ENCODE data around the gene FNDC1.

FNDC1 gene

DNA sequence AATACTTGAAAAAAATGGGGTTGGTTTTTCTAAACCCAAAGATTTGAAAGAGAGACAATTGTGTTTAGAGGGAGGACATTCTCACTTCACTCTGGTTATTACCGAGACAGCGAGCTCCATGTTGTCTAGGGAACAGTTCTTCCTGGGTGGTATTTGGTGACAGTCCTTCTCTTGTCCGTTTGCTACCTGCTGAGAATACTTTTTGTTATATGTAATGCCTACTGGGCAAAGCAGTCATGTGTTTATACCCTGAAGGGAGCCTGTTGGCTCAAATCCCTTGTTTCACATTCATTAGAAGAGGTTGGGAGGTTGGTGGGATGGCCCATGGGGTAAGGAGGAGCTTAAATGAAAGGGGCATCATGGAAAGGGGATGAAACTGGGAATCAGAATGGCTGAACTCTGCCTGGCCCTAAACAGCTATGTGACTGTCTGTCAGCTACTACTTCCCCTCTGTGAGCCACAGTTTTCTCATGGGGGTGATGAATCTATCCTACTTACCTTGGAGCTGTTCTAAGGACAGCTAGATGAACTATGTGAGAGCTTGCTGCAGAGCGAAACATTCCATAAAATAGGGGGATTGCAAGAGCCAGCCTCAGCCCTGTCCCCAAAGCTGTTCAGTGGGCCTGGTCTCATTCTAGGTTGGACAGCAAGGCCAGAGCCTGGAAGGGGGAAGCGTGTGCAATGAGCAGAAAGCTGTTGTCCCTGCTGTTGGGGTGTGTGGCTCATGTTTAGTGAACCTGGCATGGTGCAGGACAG lies 43.5 kb downstream of the FNDC1 start:
- no peak for DNase-seq (ENCODE audit: low read depth)
- TF ChIP-seq, protein P1, sequence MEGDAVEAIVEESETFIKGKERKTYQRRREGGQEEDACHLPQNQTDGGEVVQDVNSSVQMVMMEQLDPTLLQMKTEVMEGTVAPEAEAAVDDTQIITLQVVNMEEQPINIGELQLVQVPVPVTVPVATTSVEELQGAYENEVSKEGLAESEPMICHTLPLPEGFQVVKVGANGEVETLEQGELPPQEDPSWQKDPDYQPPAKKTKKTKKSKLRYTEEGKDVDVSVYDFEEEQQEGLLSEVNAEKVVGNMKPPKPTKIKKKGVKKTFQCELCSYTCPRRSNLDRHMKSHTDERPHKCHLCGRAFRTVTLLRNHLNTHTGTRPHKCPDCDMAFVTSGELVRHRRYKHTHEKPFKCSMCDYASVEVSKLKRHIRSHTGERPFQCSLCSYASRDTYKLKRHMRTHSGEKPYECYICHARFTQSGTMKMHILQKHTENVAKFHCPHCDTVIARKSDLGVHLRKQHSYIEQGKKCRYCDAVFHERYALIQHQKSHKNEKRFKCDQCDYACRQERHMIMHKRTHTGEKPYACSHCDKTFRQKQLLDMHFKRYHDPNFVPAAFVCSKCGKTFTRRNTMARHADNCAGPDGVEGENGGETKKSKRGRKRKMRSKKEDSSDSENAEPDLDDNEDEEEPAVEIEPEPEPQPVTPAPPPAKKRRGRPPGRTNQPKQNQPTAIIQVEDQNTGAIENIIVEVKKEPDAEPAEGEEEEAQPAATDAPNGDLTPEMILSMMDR (IDR thresholded peaks at IDR 0.05; ENCODE audit: insufficient read depth, low read depth, low read length, missing control alignments) = no peak
- H3K4me3 ChIP-seq (ENCODE audit: low read length) = no peak overlapping the region

DNA sequence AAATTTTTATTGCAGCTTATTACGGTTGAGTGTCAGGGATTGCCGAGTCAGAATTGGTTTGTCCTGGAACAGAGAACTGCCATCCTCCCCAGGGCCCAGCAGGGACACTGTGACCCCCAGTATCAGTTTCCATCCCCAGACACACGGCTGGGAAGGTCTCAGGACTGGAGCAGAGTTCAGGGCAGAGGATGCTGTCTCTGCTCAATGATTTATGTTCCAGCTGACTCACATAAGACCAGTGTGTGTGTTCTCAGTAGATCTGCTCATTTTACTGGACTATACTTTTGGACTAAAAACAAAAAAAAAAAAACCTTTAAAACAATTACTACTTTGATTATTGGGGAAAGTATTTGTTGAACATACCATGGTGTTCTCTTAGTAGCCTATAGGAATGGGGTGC lies 44.2 kb downstream of the FNDC1 start:
- TF ChIP-seq, protein P1 (IDR thresholded peaks at IDR 0.05; ENCODE audit: insufficient read depth, low read depth, low read length, missing control alignments) = no peak
- DNase-seq (ENCODE audit: low read depth) = no peak
- no peak overlapping the region for H3K4me3 ChIP-seq (ENCODE audit: low read length)

DNA sequence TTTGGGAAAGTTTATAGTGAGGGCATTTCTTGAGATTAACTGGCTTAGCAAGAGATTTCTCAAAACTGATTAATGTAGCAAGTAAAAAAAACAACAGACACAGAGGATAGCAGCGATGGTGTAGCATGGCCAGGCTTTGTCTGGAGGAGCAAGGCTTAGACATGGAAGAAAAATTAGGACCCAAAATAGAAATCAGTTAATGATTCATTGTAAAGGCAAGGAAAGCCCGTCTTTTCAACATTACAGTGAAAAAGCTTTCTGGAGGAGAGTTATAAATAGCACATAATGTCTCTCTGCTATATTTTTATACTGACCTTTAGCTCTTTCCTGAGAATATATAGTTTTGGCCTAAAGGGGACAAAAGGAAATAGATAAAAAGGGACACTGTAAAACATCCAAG lies 45.1 kb downstream of the FNDC1 start:
- TF ChIP-seq, protein P1 (IDR thresholded peaks at IDR 0.05; ENCODE audit: insufficient read depth, low read depth, low read length, missing control alignments) = no peak
- H3K4me3 ChIP-seq (ENCODE audit: low read length) = no peak overlapping the region
- no peak for DNase-seq (ENCODE audit: low read depth)

DNA sequence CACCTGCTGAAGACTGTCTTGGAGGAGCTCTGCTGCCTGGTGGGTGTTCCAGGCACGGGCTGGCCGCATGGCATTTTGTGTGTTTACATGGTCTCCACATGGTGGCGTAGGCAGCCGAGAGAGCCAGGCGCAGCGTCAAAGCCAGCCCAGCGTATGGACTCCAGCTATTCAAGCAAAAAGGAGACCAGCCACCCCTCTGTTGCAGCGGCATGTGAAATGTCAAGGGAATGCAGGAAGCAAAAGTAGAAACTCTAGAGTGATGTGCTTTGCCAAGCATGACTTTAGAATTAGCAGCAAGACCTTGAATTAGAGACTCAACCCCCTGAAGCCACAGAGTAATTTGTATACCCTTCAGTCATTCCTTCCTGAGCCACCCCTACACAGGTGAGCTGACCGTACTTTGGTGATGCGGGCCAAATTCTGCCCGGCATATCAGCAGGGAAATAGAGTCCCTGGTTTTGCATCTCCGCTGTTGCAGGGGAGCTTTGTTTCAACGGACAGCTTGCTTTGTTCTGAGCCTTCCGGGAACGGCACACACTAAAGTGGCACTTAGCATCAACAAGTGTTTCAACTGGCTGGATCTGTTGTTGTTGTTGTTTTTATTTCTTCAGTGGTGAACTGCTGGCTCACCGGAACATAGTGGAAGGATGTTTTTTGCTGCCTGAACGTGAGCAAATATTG lies 48.5 kb downstream of the FNDC1 start:
- no peak overlapping the region for H3K4me3 ChIP-seq (ENCODE audit: low read length)
- DNase-seq (ENCODE audit: low read depth) = peak; percentile 34
- TF ChIP-seq, protein P1 (IDR thresholded peaks at IDR 0.05; ENCODE audit: insufficient read depth, low read depth, low read length, missing control alignments) = peak; percentile 32

DNA sequence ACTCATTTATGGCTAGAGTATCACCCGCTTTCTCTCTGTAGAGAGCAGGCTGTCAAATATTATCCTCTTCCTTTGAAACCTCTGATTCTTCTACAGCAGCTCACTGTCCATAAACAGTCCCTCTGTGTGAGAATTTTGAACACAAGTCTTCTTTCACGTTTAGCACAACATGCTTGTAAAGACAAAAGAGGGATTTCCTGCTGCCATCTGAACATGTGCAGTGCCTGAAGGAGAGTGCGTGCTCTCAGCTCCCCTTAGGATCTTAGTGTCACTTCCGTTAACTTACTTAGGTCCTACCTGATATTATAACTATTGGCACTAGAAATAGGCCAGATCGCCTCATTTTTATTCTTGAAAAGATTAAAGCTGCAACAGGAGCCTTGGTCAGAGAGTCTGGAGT lies 50.9 kb downstream of the FNDC1 start:
- DNase-seq (ENCODE audit: low read depth) = no peak
- TF ChIP-seq, protein P1 (IDR thresholded peaks at IDR 0.05; ENCODE audit: insufficient read depth, low read depth, low read length, missing control alignments) = no peak
- no peak overlapping the region for H3K4me3 ChIP-seq (ENCODE audit: low read length)

GRCh38 chr6:159221486-159222170 lies 52.4 kb downstream of the FNDC1 start:
- H3K4me3 ChIP-seq (ENCODE audit: low read length) = no peak overlapping the region
- TF ChIP-seq, protein P1 (IDR thresholded peaks at IDR 0.05; ENCODE audit: insufficient read depth, low read depth, low read length, missing control alignments) = no peak
- DNase-seq (ENCODE audit: low read depth) = no peak
